Bronchial epithelial cell (primary cell): ENCODE data around the gene TMEM131. TPM values are rescaled to one million over a fixed set of nuclear protein-coding genes. Genes with fewer than 3 reads are reported as not detected.

ENCODE experiments used
- DNase-seq: peaks from one replicate; pipeline ENCODE4 v3.0.0-alpha.2; 2010; ENCODE audit warnings: low read depth
- FAIRE-seq: peaks from 2 replicates; lab custom pipeline; 2011; peaks lifted over from hg19 to GRCh38; lab: Jason Lieb, UNC
- H3K27me3 ChIP-seq: 2 replicates; pipeline ENCODE4 v1.5.1; 2011; ENCODE audit warnings: low read length; ENCODE audit not compliant: control insufficient read depth, insufficient read depth
- H3K36me3 ChIP-seq: 2 replicates; pipeline ENCODE4 v1.5.1; 2011; ENCODE audit warnings: low read length; ENCODE audit not compliant: control insufficient read depth, insufficient read depth
- H3K4me3 ChIP-seq: 2 replicates; pipeline ENCODE4 v1.5.1; 2011; ENCODE audit warnings: mild to moderate bottlenecking, low read depth, low read length, control low read depth
- total RNA-seq: library from RNA; depleted of rRNA; stranded (reverse); fragments of >200 nt; gene quantifications from 2 replicates; pipeline ENCODE4 v1.2.1, GENCODE V29; 2014
- TF ChIP-seq, protein P1 (sequence below): IDR thresholded peaks from 2 replicates; pipeline ENCODE4 v1.5.1; 2011; ENCODE audit warnings: mild to moderate bottlenecking, moderate library complexity, low read length, control low read depth, inconsistent platforms; ENCODE audit not compliant: insufficient read depth, severe bottlenecking

Gene TMEM131
- total RNA-seq, 1 donor from 2014 or later = 14.0 TPM

DNA sequence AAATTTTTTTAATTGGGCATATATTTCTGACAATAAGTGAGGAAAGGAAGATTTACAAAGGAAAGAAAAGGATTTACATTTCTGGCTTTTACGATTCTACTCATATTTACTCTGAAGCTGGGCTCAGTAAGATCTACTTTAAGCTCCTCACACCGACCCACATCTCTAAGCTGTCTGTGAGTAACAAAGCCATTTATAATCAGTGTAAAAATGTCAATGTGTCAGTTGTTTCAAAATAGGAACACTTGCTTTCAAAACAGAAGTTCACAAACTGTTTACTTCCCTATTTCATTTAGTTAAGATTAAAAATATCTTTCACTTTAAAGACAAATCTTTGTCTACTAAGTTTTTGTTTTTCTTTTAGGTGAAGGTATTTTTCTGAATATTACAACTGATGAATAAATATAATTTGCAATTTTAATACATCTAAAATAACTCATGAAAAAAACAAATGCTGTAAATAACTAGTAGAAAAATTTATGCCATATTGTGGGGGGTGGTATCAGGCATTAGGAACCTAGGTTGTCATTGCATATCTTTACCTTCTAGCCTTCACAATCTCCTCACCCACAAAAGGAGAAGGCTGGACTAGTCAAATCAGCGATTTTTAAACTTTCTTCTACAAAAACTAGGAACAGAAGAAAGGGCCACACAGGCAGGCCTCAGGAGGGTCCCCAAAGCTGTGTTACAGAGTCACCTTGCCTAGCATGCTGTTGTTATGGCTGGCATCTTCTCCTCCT is 64.5 kb downstream of the TMEM131 start:
- Histone ChIP-seq H3K27me3 (no peaks in the 10 kb centered on the region), H3K4me3 (no peak overlapping the region), H3K36me3 (no peaks in the 10 kb centered on the region)
- no peak for DNase-seq
- TF ChIP-seq, protein P1, sequence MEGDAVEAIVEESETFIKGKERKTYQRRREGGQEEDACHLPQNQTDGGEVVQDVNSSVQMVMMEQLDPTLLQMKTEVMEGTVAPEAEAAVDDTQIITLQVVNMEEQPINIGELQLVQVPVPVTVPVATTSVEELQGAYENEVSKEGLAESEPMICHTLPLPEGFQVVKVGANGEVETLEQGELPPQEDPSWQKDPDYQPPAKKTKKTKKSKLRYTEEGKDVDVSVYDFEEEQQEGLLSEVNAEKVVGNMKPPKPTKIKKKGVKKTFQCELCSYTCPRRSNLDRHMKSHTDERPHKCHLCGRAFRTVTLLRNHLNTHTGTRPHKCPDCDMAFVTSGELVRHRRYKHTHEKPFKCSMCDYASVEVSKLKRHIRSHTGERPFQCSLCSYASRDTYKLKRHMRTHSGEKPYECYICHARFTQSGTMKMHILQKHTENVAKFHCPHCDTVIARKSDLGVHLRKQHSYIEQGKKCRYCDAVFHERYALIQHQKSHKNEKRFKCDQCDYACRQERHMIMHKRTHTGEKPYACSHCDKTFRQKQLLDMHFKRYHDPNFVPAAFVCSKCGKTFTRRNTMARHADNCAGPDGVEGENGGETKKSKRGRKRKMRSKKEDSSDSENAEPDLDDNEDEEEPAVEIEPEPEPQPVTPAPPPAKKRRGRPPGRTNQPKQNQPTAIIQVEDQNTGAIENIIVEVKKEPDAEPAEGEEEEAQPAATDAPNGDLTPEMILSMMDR = no peak
- no peak for FAIRE-seq

DNA sequence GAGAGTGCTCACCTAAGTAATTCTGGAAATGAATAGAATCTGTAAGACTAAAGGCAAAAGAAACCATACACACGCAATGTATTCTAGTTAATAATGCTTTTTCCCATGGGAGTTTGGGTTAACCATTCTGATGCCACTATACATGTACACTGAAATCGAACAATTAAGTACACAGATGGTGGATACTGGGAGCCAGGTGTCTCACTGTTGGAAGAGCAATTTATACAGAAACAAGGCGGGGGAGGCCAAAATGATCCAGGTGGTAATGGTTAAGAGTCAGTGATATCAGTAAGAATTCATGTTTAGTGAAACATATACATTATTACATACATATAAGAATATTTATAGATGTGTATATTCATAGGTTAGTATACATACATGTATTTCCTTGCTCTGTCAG is 67.2 kb downstream of the TMEM131 start:
- TF ChIP-seq, protein P1 = no peak
- Histone ChIP-seq H3K4me3 (no peak overlapping the region), H3K27me3 (no peaks in the 10 kb centered on the region), H3K36me3 (peaks cover 2% of the 10 kb centered on the region)
- FAIRE-seq = no peak
- DNase-seq = no peak

DNA sequence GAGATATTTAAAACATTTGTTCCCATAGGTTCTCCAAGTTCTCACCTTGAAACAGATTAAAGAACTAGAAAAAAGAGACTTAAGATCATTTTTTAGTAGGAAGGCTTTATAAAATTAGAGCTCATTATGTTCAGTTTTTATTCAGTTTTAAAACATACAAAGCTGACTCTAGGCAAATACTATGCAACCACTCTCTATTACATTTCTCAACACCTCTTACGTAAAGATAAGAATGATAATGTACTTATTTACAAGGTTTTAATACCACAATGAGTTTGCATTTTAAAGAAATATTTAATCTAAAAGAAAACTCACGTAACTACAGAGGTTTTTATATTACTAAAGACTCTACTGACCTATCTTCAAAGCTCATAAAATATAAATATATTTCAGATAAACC is 68.8 kb downstream of the TMEM131 start:
- FAIRE-seq (no peak), DNase-seq (no peak)
- TF ChIP-seq, protein P1 = no peak
- Histone ChIP-seq H3K36me3 (peaks cover 2% of the 10 kb centered on the region), H3K4me3 (no peak overlapping the region), H3K27me3 (no peaks in the 10 kb centered on the region)

DNA sequence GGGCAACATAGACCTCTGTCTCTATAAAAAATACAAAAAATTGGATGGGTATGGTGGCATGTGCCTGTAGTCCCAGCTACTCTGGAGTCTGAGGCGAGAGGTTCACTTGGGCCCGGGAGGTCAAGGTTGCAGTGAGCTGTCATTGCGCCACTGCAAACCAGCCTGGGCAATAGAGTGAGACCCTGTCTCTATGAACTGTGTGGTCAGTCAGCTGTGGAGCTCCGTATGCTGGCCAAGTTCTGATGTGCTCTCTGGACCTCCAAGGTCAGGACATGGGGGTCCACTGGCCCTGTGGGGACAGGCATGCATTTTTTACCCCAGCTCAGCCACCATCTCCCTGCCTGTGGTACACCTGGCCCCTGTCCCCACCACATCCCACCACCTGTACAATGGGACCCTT is 71.6 kb downstream of the TMEM131 start:
- no peak for FAIRE-seq
- DNase-seq = no peak
- peaks cover 2% of the 10 kb centered on the region for H3K36me3 ChIP-seq
- H3K27me3 ChIP-seq = no peaks in the 10 kb centered on the region
- TF ChIP-seq, protein P1 = no peak
- H3K4me3 ChIP-seq = no peak overlapping the region

DNA sequence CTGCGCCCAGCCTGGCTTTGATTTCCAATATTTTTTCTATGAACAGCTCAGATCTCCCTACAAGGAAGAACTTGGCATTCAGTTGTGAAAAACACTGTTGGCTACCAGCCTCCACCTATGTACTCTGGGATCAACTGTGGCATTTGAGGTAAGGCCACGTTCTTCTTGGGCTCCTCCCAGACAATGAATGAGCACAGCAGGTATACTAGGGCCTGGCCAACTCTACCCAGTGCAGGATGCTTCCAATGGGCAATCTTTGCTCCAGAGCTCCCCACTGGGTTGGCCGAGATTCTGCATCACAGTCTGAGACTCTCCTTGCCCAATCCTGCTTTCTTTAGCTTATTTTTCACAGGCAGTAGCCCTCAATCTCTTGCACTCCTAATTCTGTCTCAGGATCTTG is 75.9 kb downstream of the TMEM131 start:
- FAIRE-seq = no peak

More for the DNA sequence above, 75.9 kb downstream of the TMEM131 start:
- TF ChIP-seq, protein P1 = no peak
- H3K4me3 ChIP-seq = no peak overlapping the region
- no peak for DNase-seq
- no peaks in the 10 kb centered on the region for H3K27me3 ChIP-seq
- peaks cover 2% of the 10 kb centered on the region for H3K36me3 ChIP-seq
